DND-41 (cell line): ENCODE data around the gene C14orf93.

ENCODE experiments used
- EZH2 ChIP-seq: IDR thresholded peaks from 3 replicates; pipeline ENCODE4 v1.6.1; 2012; ENCODE audit warnings: borderline replicate concordance, low read depth, mild to moderate bottlenecking, moderate library complexity, low read length, inconsistent platforms; ENCODE audit not compliant: severe bottlenecking
- TF ChIP-seq, protein P1 (sequence below): IDR thresholded peaks from 2 replicates; pipeline ENCODE4 v1.5.1; 2012; ENCODE audit warnings: borderline replicate concordance, low read length, moderate library complexity, mild to moderate bottlenecking; ENCODE audit not compliant: poor library complexity, severe bottlenecking; ENCODE audit errors: extremely low read depth

DNA sequence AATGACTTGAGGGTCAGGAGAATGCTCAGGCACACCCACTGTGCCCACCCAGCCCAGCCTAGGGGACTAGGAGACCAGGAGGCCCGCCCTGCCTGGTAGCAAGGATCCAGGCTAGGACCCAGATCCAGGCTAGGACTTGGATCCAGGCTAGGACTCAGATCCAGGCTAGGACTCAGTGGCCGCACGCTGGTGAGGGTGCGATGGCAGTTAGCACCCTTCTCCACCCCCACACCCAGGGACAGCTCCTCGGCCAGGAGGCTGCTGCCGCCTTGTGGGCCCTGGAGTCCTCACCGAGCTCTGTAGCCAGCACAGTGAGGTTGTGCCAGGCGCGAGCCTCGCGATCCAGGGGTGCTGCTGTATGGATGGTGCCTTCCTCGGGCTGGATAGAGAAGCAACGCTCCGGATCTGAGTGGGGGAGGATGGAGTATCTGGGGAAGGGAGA lies 42.3 kb upstream of the C14orf93 start:
- TF ChIP-seq, protein P1, sequence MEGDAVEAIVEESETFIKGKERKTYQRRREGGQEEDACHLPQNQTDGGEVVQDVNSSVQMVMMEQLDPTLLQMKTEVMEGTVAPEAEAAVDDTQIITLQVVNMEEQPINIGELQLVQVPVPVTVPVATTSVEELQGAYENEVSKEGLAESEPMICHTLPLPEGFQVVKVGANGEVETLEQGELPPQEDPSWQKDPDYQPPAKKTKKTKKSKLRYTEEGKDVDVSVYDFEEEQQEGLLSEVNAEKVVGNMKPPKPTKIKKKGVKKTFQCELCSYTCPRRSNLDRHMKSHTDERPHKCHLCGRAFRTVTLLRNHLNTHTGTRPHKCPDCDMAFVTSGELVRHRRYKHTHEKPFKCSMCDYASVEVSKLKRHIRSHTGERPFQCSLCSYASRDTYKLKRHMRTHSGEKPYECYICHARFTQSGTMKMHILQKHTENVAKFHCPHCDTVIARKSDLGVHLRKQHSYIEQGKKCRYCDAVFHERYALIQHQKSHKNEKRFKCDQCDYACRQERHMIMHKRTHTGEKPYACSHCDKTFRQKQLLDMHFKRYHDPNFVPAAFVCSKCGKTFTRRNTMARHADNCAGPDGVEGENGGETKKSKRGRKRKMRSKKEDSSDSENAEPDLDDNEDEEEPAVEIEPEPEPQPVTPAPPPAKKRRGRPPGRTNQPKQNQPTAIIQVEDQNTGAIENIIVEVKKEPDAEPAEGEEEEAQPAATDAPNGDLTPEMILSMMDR, result peak; percentile 17
- TF ChIP-seq EZH2, result no peak
